HG03095 (cell line): ENCODE results near the gene BNC2.

Source experiments
- ATAC-seq: cut with Tn5 transposase; IDR thresholded peaks from one replicate; pipeline ENCODE4 v1.9.1; 2021; ENCODE audit warnings: moderate library complexity; ENCODE audit not compliant: unreplicated experiment

BNC2 gene

GRCh38 chr9:16611983-16612382, 258.5 kb downstream of the BNC2 start:
- no peak for ATAC-seq

- ATAC-seq = no peak
Observed at GRCh38 chr9:16611001-16611400, 259.5 kb downstream of the BNC2 start.

GRCh38 chr9:16610538-16610937, 259.9 kb downstream of the BNC2 start:
- ATAC-seq = no peak

- ATAC-seq = no peak
Observed at GRCh38 chr9:16608906-16609305, 261.6 kb downstream of the BNC2 start.

GRCh38 chr9:16602494-16602893, 268.0 kb downstream of the BNC2 start:
- no peak for ATAC-seq

- ATAC-seq = no peak
Observed at GRCh38 chr9:16601991-16602390, 268.5 kb downstream of the BNC2 start.

GRCh38 chr9:16598316-16598715, 272.2 kb downstream of the BNC2 start:
- no peak for ATAC-seq

- ATAC-seq = no peak
Observed at GRCh38 chr9:16597136-16597535, 273.3 kb downstream of the BNC2 start.

GRCh38 chr9:16595227-16595626, 275.2 kb downstream of the BNC2 start:
- no peak for ATAC-seq

- no peak for ATAC-seq
Observed at GRCh38 chr9:16594787-16595186, 275.7 kb downstream of the BNC2 start.

- no peak for ATAC-seq
Observed at GRCh38 chr9:16593746-16594145, 276.7 kb downstream of the BNC2 start.

- no peak for ATAC-seq
Observed at GRCh38 chr9:16591092-16591491, 279.4 kb downstream of the BNC2 start.

- no peak for ATAC-seq
Observed at GRCh38 chr9:16585591-16585990, 284.9 kb downstream of the BNC2 start.

- ATAC-seq = no peak
Observed at GRCh38 chr9:16579872-16580432, 290.5 kb downstream of the BNC2 start.

- no peak for ATAC-seq
Observed at GRCh38 chr9:16575986-16576245, 294.6 kb downstream of the BNC2 start.

- ATAC-seq = no peak
Observed at GRCh38 chr9:16575142-16575985, 295.1 kb downstream of the BNC2 start.

- ATAC-seq = no peak
Observed at GRCh38 chr9:16572005-16572734, 298.3 kb downstream of the BNC2 start.

GRCh38 chr9:16571127-16571802, 299.2 kb downstream of the BNC2 start:
- ATAC-seq = no peak

- no peak for ATAC-seq
Observed at GRCh38 chr9:16563446-16563845, 307.0 kb downstream of the BNC2 start.

- no peak for ATAC-seq
Observed at GRCh38 chr9:16561121-16561520, 309.3 kb downstream of the BNC2 start.

- ATAC-seq = no peak
Observed at GRCh38 chr9:16559418-16560188, 310.9 kb downstream of the BNC2 start.
